SK-N-SH (cell line): ENCODE measurements around the gene STAB1. TPM values are rescaled to one million over a fixed set of nuclear protein-coding genes. Genes with fewer than 3 reads are reported as not detected.

Source experiments
- CTCF ChIA-PET: fragments of 300-600, 350-600 bp; formaldehyde crosslinking; extraction: SDS; loops from one replicate; lab custom pipeline; 2021; lab: Yijun Ruan, JAX
- POLR2A ChIA-PET: fragments of 350-600 bp; sonication (Branson Sonifier 250); formaldehyde crosslinking; extraction: SDS; loops from one replicate; lab custom pipeline; 2020; ENCODE audit warnings: antibody characterized with exemption, inconsistent platforms; lab: Yijun Ruan, JAX
- DNase-seq: peaks from one replicate; pipeline ENCODE4 v3.0.0; 2012
- H2AFZ ChIP-seq: fragments of 200-600 bp; sonication (generic); 2 replicates; pipeline ENCODE4 v1.8.1; 2016; ENCODE audit warnings: antibody characterized with exemption, mild to moderate bottlenecking, low read depth
- H3F3A ChIP-seq: fragments of 200-600 bp; sonication (generic); replicated peaks from 2 replicates; pipeline ENCODE3; 2016; ENCODE audit warnings: antibody characterized with exemption, mild to moderate bottlenecking; ENCODE audit not compliant: insufficient read depth
- H3K27ac ChIP-seq, 2 experiments: fragments of 200-500 bp in 1 of 2; fragments of 200-600 bp in 1 of 2; sonication (Bioruptor generic) in 1 of 2; sonication (generic), shearing (Covaris generic) in 1 of 2; 2 replicates each; pipeline versions ENCODE4 v1.5.1 to v1.6.1; 2014 to 2016; ENCODE audit warnings: low read depth in 2 of 2, inconsistent platforms in 1 of 2, low read length in 1 of 2, mild to moderate bottlenecking in 1 of 2, mixed read lengths in 1 of 2
- H3K27me3 ChIP-seq: fragments of 200-600 bp; sonication (generic), shearing (Covaris generic); 2 replicates; pipeline ENCODE4 v1.6.1; 2016; ENCODE audit warnings: mixed run types; ENCODE audit not compliant: insufficient read depth
- H3K36me3 ChIP-seq, 2 experiments: fragments of 200-500 bp in 1 of 2; fragments of 200-600 bp in 1 of 2; sonication (Bioruptor generic) in 1 of 2; sonication (generic) in 1 of 2; replicated peaks in 1 of 2; 2 replicates each; pipeline versions ENCODE3 to v1.5.1; 2014 to 2016; ENCODE audit warnings: low read length in 1 of 2, mild to moderate bottlenecking in 1 of 2; ENCODE audit not compliant: insufficient read depth in 2 of 2, control insufficient read depth in 1 of 2
- H3K4me1 ChIP-seq, 2 experiments: fragments of 200-500 bp in 1 of 2; fragments of 200-600 bp in 1 of 2; sonication (Bioruptor generic) in 1 of 2; sonication (generic), shearing (Covaris generic) in 1 of 2; 2 replicates each; pipeline versions ENCODE4 v1.5.1 to v1.6.1; 2014 to 2016; ENCODE audit warnings: low read depth in 1 of 2, low read length in 1 of 2, mixed run types in 1 of 2; ENCODE audit not compliant: insufficient read depth in 2 of 2, control insufficient read depth in 1 of 2
- H3K4me2 ChIP-seq: fragments of 200-600 bp; sonication (generic), shearing (Covaris generic); 2 replicates; pipeline ENCODE4 v1.6.1; 2017; ENCODE audit warnings: mixed run types
- H3K4me3 ChIP-seq, 2 experiments: fragments of 200-500 bp in 1 of 2; fragments of 200-600 bp in 1 of 2; sonication (Bioruptor generic) in 1 of 2; sonication (generic), shearing (Covaris generic) in 1 of 2; 2 replicates each; pipeline versions ENCODE4 v1.5.1 to v1.8.1; 2014 to 2016; ENCODE audit warnings: low read depth in 2 of 2, inconsistent platforms in 1 of 2, low read length in 1 of 2, mild to moderate bottlenecking in 1 of 2, mixed read lengths in 1 of 2, moderate library complexity in 1 of 2
- H3K79me2 ChIP-seq: fragments of 200-600 bp; sonication (generic); 2 replicates; pipeline ENCODE4 v1.8.1; 2017; ENCODE audit warnings: mild to moderate bottlenecking; ENCODE audit not compliant: insufficient read depth
- H3K9ac ChIP-seq: fragments of 200-600 bp; sonication (generic); 2 replicates; pipeline ENCODE4 v1.6.1; 2017; ENCODE audit warnings: mixed run types
- H3K9me2 ChIP-seq: fragments of 200-600 bp; sonication (generic); 2 replicates; pipeline ENCODE4 v1.6.1; 2017; ENCODE audit warnings: mixed run types
- H3K9me3 ChIP-seq: fragments of 200-600 bp; sonication (generic); 2 replicates; pipeline ENCODE4 v1.6.1; 2017; ENCODE audit warnings: mixed run types, mild to moderate bottlenecking, moderate library complexity
- H4K20me1 ChIP-seq: fragments of 200-600 bp; sonication (generic); 2 replicates; pipeline ENCODE4 v1.6.1; 2017; ENCODE audit warnings: mild to moderate bottlenecking, mixed run types; ENCODE audit not compliant: insufficient read depth
- CHD2 ChIP-seq: fragments of 150-350 bp; IDR thresholded peaks from 2 replicates; pipeline ENCODE4 v1.6.1; 2018; ENCODE audit warnings: low read length; ENCODE audit not compliant: partially characterized antibody
- ELF1 ChIP-seq: IDR thresholded peaks from 2 replicates; pipeline ENCODE4 v1.4.0; 2012
- EP300 ChIP-seq, 2 experiments: IDR thresholded peaks; 2 replicates each; pipeline versions ENCODE4 v1.4.0 to v1.6.1; 2012; ENCODE audit warnings: borderline replicate concordance in 1 of 2, low read depth in 1 of 2, low read length in 1 of 2
- EZH2phosphoT487 ChIP-seq: fragments of 200-600 bp; sonication (generic); IDR thresholded peaks from 2 replicates; pipeline ENCODE4 v1.6.1; 2017; ENCODE audit warnings: low read depth, mixed run types, mild to moderate bottlenecking, antibody characterized with exemption, moderate library complexity, borderline replicate concordance
- FOXM1 ChIP-seq: IDR thresholded peaks from 2 replicates; pipeline ENCODE4 v1.4.0; 2012; ENCODE audit warnings: low read depth, mild to moderate bottlenecking
- GABPA ChIP-seq: IDR thresholded peaks from 2 replicates; pipeline ENCODE4 v1.4.0; 2012; ENCODE audit warnings: low read depth, mild to moderate bottlenecking
- JUND ChIP-seq: IDR thresholded peaks from 2 replicates; pipeline ENCODE4 v1.4.0; 2012
- MXI1 ChIP-seq: IDR thresholded peaks from 2 replicates; pipeline ENCODE4 v1.6.1; 2012; ENCODE audit warnings: mild to moderate bottlenecking, low read depth, low read length, improper control_type of control experiment
- NFIC ChIP-seq: IDR thresholded peaks from 2 replicates; pipeline ENCODE4 v1.4.0; 2012; ENCODE audit warnings: borderline replicate concordance
- NRF1 ChIP-seq: IDR thresholded peaks from 2 replicates; pipeline ENCODE4 v1.6.1; 2012; ENCODE audit warnings: low read depth, mild to moderate bottlenecking, low read length
- RAD21 ChIP-seq: IDR thresholded peaks from 2 replicates; pipeline ENCODE4 v1.6.1; 2012; ENCODE audit warnings: mild to moderate bottlenecking, low read length
- RCOR1 ChIP-seq: fragments of 150-350 bp; IDR thresholded peaks from 2 replicates; pipeline ENCODE4 v1.6.1; 2017; ENCODE audit warnings: antibody characterized with exemption, low read length
- RFX5 ChIP-seq: IDR thresholded peaks from 2 replicates; pipeline ENCODE4 v1.6.1; 2012; ENCODE audit warnings: mild to moderate bottlenecking, improper control_type of control experiment, low read length
- RXRA ChIP-seq: IDR thresholded peaks from 2 replicates; pipeline ENCODE4 v1.4.0; 2012; ENCODE audit warnings: low read depth, mild to moderate bottlenecking, borderline replicate concordance
- SMC3 ChIP-seq: IDR thresholded peaks from 2 replicates; pipeline ENCODE4 v1.6.1; 2012; ENCODE audit warnings: low read depth, low read length, improper control_type of control experiment
- TCF12 ChIP-seq: IDR thresholded peaks from 2 replicates; pipeline ENCODE4 v1.4.0; 2012
- WGBS: methylation state at CpG from one replicate; pipeline ENCODE4 v1.1.6; 2017; ENCODE audit warnings: low lambda C conversion rate; 5-methylcytosine and 5-hydroxymethylcytosine counted together
- polyA plus RNA-seq, 3 experiments: library from polyadenylated mRNA; depleted of rRNA; stranded (reverse); fragments of >200 nt; gene quantifications; 2 replicates each; pipeline ENCODE4 v1.2.3, GENCODE V29; 2012
- small RNA-seq, 7 experiments: library from RNA; depleted of rRNA; stranded (forward); fragments of <200 nt; gene quantifications; one replicate each; pipeline ENCODE3, GENCODE V24; 2012
- TF ChIP-seq, protein P1 (sequence below): IDR thresholded peaks from 2 replicates; pipeline ENCODE4 v1.6.1; 2012; ENCODE audit warnings: mild to moderate bottlenecking, low read depth, low read length, moderate library complexity
- TF ChIP-seq, protein P2 (sequence below): fragments of 200-600 bp; sonication (generic); IDR thresholded peaks from 2 replicates; pipeline ENCODE4 v1.6.1; 2017; ENCODE audit warnings: antibody characterized with exemption, mild to moderate bottlenecking, moderate library complexity
- TF ChIP-seq, protein P3 (sequence below): IDR thresholded peaks from 2 replicates; pipeline ENCODE4 v1.4.0; 2012; ENCODE audit warnings: low read depth
- TF ChIP-seq, protein P4 (sequence below): IDR thresholded peaks from 2 replicates; pipeline ENCODE4 v1.4.0; 2012; ENCODE audit warnings: low read depth, borderline replicate concordance

Gene STAB1
- polyA plus RNA-seq, 1 of the 3 experiments (the other 2 are of a cell fraction) = 0.05 TPM

DNA sequence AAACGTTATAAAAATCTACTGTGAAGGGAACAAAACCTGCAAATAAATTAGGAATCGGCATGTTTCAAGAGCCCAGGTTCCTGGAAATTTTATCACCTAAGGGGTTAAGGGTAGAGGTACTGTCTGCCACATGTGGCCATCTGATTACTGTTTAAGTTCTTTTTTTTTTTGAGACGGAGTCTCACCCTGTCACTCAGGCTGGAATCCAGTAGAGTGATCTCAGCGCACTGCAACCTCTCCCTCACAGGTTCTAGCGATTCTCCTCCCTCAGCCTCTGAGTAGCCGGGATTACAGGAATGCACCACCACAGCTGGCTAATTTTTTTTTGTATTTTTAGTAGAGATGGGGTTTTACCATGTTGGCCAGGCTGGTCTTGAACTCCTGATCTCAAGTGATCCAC lies 77.1 kb downstream of the STAB1 start:
- no peak for TF ChIP-seq RXRA
- no peak for TF ChIP-seq MXI1
- no peak for TF ChIP-seq GABPA
- TF ChIP-seq, protein P1, sequence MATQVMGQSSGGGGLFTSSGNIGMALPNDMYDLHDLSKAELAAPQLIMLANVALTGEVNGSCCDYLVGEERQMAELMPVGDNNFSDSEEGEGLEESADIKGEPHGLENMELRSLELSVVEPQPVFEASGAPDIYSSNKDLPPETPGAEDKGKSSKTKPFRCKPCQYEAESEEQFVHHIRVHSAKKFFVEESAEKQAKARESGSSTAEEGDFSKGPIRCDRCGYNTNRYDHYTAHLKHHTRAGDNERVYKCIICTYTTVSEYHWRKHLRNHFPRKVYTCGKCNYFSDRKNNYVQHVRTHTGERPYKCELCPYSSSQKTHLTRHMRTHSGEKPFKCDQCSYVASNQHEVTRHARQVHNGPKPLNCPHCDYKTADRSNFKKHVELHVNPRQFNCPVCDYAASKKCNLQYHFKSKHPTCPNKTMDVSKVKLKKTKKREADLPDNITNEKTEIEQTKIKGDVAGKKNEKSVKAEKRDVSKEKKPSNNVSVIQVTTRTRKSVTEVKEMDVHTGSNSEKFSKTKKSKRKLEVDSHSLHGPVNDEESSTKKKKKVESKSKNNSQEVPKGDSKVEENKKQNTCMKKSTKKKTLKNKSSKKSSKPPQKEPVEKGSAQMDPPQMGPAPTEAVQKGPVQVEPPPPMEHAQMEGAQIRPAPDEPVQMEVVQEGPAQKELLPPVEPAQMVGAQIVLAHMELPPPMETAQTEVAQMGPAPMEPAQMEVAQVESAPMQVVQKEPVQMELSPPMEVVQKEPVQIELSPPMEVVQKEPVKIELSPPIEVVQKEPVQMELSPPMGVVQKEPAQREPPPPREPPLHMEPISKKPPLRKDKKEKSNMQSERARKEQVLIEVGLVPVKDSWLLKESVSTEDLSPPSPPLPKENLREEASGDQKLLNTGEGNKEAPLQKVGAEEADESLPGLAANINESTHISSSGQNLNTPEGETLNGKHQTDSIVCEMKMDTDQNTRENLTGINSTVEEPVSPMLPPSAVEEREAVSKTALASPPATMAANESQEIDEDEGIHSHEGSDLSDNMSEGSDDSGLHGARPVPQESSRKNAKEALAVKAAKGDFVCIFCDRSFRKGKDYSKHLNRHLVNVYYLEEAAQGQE = no peak
- TF ChIP-seq RFX5 = no peak
- no peak for TF ChIP-seq RCOR1
- TF ChIP-seq JUND = no peak
- TF ChIP-seq, protein P2, sequence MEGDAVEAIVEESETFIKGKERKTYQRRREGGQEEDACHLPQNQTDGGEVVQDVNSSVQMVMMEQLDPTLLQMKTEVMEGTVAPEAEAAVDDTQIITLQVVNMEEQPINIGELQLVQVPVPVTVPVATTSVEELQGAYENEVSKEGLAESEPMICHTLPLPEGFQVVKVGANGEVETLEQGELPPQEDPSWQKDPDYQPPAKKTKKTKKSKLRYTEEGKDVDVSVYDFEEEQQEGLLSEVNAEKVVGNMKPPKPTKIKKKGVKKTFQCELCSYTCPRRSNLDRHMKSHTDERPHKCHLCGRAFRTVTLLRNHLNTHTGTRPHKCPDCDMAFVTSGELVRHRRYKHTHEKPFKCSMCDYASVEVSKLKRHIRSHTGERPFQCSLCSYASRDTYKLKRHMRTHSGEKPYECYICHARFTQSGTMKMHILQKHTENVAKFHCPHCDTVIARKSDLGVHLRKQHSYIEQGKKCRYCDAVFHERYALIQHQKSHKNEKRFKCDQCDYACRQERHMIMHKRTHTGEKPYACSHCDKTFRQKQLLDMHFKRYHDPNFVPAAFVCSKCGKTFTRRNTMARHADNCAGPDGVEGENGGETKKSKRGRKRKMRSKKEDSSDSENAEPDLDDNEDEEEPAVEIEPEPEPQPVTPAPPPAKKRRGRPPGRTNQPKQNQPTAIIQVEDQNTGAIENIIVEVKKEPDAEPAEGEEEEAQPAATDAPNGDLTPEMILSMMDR = no peak
- TF ChIP-seq NFIC = no peak
- TF ChIP-seq ELF1 = no peak
- no peak for TF ChIP-seq SMC3
- TF ChIP-seq TCF12 = no peak
- no peak for TF ChIP-seq RAD21
- no peak for TF ChIP-seq CHD2
- TF ChIP-seq, protein P3, sequence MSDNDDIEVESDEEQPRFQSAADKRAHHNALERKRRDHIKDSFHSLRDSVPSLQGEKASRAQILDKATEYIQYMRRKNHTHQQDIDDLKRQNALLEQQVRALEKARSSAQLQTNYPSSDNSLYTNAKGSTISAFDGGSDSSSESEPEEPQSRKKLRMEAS = no peak
- no peak for TF ChIP-seq EP300 (IDR thresholded peaks at IDR 0.05; ENCODE audit: borderline replicate concordance in 1 of 2, low read depth in 1 of 2, low read length in 1 of 2)
- TF ChIP-seq, protein P4, sequence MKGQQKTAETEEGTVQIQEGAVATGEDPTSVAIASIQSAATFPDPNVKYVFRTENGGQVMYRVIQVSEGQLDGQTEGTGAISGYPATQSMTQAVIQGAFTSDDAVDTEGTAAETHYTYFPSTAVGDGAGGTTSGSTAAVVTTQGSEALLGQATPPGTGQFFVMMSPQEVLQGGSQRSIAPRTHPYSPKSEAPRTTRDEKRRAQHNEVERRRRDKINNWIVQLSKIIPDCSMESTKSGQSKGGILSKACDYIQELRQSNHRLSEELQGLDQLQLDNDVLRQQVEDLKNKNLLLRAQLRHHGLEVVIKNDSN = no peak
- no peak for TF ChIP-seq FOXM1
- TF ChIP-seq EZH2phosphoT487 = no peak
- TF ChIP-seq NRF1 = no peak
- TF ChIP-seq, all 33 proteins: peak for 0
- Histone ChIP-seq H3K4me2 (no peak overlapping the region), H3K27me3 (no peaks in the 10 kb centered on the region), H3K9me2 (no peaks in the 10 kb centered on the region), H3K4me1 (no peaks in the 10 kb centered on the region), H2AFZ (no peak overlapping the region), H3K9ac (no peak overlapping the region), H3K4me3 (no peak overlapping the region), H3K36me3 (peaks cover 18 to 54% of the 10 kb centered on the region in 2 experiments), H3K27ac (no peak overlapping the region), H3F3A (peaks cover 9% of the 10 kb centered on the region), H3K79me2 (no peaks in the 10 kb centered on the region), H4K20me1 (no peaks in the 10 kb centered on the region), H3K9me3 (no peaks in the 10 kb centered on the region)
- no peak for DNase-seq
- 84% methylated on average over 6 of the region's 6 CpGs for WGBS
- ChIA-PET CTCF (no interaction called here), POLR2A (no interaction called here)

Small RNAs within 50 kb of the gene (small RNA-seq; reads per million reads assigned to genes)
- gene RNU6-856P (0 reads per million in 7 experiments), gene RNU6ATAC16P (0 reads per million in 7 experiments)

Other genes starting within 250 kb of the STAB1 start
- 19.2 and 23.9 TPM in 2 replicates for gene PPM1M, start 249.6 kb upstream of the STAB1 start, polyA plus RNA-seq (2012; rRNA removed)
- 41.2 and 57.8 TPM in 2 replicates for gene WDR82, start 216.7 kb upstream of the STAB1 start, polyA plus RNA-seq (2012; rRNA removed)
- gene GLYCTK, start 207.5 kb upstream of the STAB1 start, polyA plus RNA-seq (2012; rRNA removed) = 16.8 and 18.8 TPM in 2 replicates
- gene DNAH1, start 179.0 kb upstream of the STAB1 start, polyA plus RNA-seq (2012; rRNA removed) = 5.1 and 6.7 TPM in 2 replicates
- gene BAP1, start 85.3 kb upstream of the STAB1 start, polyA plus RNA-seq (2012; rRNA removed) = 66.5 and 66.8 TPM in 2 replicates
- 8.6 and 11.3 TPM in 2 replicates for gene PHF7, start 84.7 kb upstream of the STAB1 start, polyA plus RNA-seq (2012; rRNA removed)
- gene SEMA3G, start 50.2 kb upstream of the STAB1 start, polyA plus RNA-seq (2012; rRNA removed) = 0.10 and 0.13 TPM in 2 replicates
- 2.6 and 3.0 TPM in 2 replicates for gene TNNC1, start 41.3 kb upstream of the STAB1 start, polyA plus RNA-seq (2012; rRNA removed)
- 77.5 and 95.1 TPM in 2 replicates for gene NISCH, start 39.7 kb upstream of the STAB1 start, polyA plus RNA-seq (2012; rRNA removed)
- gene NT5DC2, start 38.5 kb downstream of the STAB1 start, polyA plus RNA-seq (2012; rRNA removed) = 93.9 and 113 TPM in 2 replicates
- 43.8 and 124 TPM in 2 replicates for gene UQCC5, start 41.3 kb downstream of the STAB1 start, polyA plus RNA-seq (2012; rRNA removed)
- 14.0 and 14.3 TPM in 2 replicates for gene PBRM1, start 190.6 kb downstream of the STAB1 start, polyA plus RNA-seq (2012; rRNA removed)
- 55.0 and 77.0 TPM in 2 replicates for gene GNL3, start 190.7 kb downstream of the STAB1 start, polyA plus RNA-seq (2012; rRNA removed)
- gene GLT8D1, start 210.5 kb downstream of the STAB1 start, polyA plus RNA-seq (2012; rRNA removed) = 102 and 135 TPM in 2 replicates
- 191 and 198 TPM in 2 replicates for gene SPCS1, start 210.8 kb downstream of the STAB1 start, polyA plus RNA-seq (2012; rRNA removed)